ENCODE results near the gene GINS1.

GINS1 gene

GRCh38 chr20:25407311-25408169, at the start of gene GINS1:
Gene GINS1 (plus strand): TSS chr20:25407673. CDS start chr20:25407821, 148 bp downstream.
- DNase-seq (ENCODE audit: low read depth in 1 of 2, low spot score in 1 of 2): peak; percentile 42 to 59

DNA sequence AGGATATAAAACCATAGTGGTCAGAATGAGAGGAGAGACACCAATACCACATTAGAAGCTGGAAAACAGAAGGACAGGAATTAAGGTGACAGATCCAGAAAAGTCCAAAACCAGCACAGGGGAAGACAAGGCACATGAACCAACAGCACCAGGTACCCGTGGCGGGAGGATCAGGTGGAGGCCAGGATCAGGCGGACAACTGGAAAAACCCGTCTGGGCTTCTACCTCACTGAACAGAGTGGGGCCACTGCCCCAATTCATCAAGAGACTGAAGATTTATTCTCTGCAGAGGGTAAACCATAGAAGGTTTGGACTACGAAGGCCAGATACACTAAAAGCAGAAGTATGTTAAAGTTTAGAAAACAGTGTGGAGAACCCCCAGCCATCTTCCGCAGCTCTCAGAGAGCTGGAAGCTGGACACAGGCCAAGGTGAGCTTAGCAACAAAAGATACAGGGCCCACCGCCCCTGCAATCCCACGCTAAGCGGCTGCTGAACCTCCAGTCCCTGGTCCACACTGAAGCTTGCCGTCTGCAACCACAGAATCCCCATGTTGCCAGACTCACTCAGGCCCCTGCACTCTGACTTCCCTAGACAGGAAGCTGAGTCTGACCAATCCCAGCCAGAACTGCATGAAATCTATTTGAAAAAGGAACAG, 46.7 kb upstream of the GINS1 start:
- DNase-seq (ENCODE audit: low read depth in 1 of 2, low spot score in 1 of 2): no peak

DNA sequence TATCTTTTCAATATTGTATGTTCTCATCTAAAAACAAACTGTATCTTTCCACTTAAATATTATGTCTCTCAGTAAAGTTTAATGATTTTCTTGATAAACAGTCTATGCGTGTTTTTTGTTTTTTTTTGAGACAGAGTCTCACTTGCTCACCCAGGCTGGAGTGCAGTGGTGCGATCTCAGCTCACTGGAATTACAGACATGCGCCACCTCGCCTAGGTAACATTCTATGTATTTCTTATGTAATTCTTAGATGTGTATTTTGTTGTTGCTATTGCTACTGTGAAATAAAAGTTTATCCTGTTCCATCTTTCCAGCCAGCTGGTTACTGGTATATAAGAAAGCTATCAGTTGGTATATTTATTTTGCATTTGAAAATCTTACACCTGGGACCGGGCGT, 46.2 kb upstream of the GINS1 start:
- no peak for DNase-seq (ENCODE audit: low read depth in 1 of 2, low spot score in 1 of 2)

GRCh38 chr20:25364180-25364788, 43.2 kb upstream of the GINS1 start:
- DNase-seq (ENCODE audit: low read depth in 1 of 2, low spot score in 1 of 2): no peak

DNA sequence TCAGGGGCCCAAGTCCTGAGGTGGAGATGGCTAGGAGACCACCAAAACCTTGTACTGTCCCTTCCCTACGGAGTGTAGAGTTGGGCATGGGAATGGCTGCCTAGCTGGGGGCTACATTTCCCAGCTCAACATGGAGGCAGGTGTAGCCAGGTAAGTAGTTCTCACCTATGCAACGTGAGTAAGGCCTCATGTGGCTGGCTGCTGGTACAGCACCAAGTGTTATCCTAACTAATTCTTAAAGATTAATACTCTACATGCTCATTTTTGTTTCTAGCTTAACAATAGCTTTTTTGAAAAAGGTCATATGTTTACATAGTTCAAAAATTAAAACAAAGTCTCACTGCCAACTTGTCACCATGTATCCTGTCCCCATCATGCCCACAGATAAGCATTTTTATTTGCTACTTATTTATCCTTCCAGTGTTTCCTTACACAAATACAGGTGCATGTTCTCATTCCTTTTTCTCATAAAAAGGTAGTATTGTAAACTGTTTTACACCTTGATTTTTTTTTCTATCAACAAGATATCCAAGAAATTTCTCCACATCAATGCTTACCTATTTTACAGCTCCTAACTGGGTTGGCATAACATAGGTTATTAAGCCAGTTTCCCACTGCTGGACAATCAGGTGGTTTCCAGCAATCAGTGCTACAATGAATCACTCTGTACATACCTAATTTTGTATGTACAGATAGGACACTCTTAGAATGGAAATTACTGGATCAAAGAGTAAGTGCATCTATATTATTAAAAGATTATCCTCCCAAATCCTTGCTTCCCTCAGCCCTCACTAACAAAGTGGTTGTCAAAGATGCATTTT, 42.4 kb upstream of the GINS1 start:
- no peak for DNase-seq (ENCODE audit: low read depth in 1 of 2, low spot score in 1 of 2)

DNA sequence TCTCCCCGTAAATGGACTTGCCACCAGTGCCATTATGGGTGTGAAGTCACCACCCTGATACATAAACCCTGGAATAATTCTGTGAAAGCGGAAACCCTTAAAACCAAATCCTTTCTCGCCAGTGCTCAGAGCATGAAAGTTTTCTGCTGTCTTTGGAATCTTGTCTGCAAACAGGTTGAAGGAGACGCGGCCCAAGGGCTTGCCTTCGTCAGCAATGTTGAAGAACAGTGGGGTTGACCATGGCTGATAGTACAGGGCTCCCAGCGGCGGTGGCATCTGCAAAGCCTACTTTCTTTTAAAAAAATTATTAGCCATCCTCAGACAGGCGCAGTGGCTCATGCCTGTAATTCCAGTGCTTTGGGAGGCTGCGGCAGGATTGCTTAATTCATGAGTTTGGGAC, 38.9 kb upstream of the GINS1 start:
- no peak for DNase-seq (ENCODE audit: low read depth in 1 of 2, low spot score in 1 of 2)

DNA sequence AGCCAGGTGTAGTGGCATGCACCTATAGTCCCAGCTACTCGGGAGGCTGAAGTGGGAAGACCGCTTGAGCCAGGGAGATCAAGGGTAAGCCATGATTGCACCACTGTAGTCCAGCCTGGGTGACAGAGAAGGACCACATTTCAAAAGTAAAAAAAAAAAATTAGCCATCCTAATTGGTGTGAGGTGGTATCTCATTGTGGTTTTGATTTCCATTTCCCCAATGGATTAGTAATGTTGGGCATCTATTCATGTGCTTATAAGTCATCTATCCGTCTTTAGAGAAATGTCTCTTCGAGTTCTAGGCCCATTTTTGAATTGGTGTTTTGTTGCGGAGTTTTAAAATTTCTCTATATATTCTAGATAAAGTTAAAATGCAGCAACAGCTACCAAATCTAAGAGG, 38.5 kb upstream of the GINS1 start:
- DNase-seq (ENCODE audit: low read depth in 1 of 2, low spot score in 1 of 2): no peak

DNA sequence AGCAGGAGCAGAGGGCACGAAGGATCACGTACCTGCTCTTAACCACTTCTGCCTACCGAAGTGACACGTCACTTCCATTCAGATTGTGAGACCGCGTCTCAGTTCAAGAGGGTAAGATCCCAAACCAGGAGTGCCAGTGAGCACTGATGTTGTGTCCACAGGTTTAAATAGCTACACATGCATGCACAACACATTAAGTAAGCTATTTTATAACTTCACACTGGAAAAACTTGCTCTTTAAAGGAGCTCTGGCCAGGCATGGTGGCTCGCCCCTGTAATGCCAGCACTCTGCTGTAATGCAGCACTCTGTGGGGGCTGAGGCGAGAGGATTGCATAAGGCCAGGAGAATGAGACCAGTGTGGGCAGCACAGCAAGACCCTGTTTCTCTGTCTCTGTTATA, 37.9 kb upstream of the GINS1 start:
- no peak for DNase-seq (ENCODE audit: low read depth in 1 of 2, low spot score in 1 of 2)

- no peak for DNase-seq (ENCODE audit: low read depth in 1 of 2, low spot score in 1 of 2)
These were observed 37.5 kb upstream of the GINS1 start for GRCh38 chr20:25369971-25370370.

DNA sequence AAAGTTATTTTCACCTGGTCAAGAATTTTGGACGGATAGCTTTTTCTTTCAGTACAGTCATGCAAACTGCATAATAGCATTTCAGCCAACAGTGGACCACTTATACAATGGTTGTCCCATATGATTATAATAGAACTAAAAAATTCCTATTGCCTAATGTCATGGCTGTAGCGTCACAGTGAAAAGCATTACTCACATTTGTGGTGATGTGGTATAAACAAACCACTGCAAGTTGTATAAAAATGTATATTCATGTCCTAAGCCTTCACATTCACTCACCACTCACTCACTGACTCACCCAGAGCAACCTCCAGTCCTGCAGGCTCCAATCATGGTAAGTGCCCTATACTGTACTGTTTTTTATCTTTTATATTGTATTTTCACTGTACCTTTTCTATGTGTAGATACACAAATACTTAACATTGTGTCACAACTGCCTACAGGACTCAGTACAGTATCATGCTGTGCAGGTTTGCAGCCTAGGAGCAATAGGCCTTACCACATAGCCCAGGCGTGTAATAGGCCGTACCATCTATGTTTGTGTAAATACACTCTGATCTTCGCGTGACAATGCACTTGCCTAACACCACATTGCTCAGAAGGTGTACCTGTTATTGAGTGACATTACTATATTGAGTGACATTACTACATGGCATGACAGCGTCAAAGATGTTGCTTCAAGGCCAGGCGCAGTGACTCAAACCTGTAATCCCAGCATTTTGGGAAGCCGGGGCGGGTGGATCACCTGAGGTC, 34.7 kb upstream of the GINS1 start:
- DNase-seq (ENCODE audit: low read depth in 1 of 2, low spot score in 1 of 2): no peak

DNA sequence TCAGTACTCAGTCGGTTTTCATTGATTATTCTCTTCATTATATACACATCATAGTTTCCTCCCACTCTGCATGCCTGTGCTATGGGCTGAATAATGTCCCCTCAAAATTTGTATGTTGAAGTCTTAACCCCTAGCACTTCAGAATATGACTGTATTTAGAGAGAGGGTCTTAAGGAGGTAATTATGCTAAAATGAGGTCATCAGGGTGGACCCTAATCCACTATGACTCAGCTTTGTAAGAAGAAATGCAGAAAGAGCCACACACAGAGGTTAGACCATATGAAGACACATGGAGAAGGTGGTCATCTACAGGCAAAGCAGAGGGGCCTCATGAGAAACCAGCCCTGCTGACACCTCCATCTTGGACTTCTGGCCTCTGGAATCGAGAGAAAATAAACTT, 32.6 kb upstream of the GINS1 start:
- DNase-seq (ENCODE audit: low read depth in 1 of 2, low spot score in 1 of 2): no peak

GRCh38 chr20:25376236-25376635, 31.2 kb upstream of the GINS1 start:
- no peak for DNase-seq (ENCODE audit: low read depth in 1 of 2, low spot score in 1 of 2)

DNA sequence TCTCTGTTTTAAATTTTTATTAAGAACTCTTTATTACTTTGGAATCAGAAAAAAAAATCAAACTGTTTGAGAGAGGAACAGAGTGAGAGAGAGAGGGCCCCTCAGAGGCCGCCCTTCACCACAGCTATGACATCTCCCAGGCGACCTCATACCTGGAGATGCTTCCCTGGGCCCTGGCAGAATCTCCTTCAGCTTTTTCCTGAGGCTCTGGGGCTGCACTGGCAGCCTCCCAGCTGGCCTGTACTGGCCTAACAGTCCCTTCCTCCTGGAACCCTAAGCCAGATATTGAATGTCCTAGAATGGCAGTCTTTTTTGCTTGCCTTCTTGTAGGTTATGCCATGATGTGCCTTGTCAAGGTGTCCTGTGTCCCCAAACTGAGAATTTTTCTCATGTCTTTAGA, 30.6 kb upstream of the GINS1 start:
- DNase-seq (ENCODE audit: low read depth in 1 of 2, low spot score in 1 of 2): no peak

DNA sequence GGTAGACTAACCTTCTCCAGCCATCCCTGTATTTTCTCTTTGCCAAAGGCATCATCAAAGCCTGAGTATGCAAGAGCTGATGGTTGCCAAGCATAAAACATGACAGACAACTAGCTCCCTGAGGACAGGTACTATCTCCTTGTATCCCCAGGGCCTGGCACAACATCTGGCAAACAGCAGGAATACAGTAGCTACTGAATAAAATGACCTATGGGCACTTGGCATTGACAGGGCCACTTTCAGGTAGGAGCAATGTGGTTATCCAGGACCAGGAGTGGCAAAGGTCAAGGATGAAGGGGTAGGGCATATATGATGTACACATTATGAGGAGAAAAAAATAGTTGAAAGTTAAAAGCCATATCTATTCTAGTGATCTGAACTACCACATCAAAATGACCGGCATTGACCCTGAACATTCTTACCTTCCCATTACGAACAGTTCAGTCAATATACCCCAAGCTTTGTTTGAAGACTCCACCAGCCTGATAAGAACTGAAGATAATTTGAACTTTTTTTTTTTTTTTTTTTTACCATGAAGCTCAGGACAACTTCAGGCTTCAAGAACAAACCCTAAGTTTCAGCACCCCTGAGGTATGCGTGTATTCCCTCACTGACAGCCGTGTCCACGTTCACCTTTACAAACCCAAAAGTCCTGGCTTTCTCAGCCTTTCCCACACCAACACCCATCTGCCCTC, 29.1 kb upstream of the GINS1 start:
- no peak for DNase-seq (ENCODE audit: low read depth in 1 of 2, low spot score in 1 of 2)

DNA sequence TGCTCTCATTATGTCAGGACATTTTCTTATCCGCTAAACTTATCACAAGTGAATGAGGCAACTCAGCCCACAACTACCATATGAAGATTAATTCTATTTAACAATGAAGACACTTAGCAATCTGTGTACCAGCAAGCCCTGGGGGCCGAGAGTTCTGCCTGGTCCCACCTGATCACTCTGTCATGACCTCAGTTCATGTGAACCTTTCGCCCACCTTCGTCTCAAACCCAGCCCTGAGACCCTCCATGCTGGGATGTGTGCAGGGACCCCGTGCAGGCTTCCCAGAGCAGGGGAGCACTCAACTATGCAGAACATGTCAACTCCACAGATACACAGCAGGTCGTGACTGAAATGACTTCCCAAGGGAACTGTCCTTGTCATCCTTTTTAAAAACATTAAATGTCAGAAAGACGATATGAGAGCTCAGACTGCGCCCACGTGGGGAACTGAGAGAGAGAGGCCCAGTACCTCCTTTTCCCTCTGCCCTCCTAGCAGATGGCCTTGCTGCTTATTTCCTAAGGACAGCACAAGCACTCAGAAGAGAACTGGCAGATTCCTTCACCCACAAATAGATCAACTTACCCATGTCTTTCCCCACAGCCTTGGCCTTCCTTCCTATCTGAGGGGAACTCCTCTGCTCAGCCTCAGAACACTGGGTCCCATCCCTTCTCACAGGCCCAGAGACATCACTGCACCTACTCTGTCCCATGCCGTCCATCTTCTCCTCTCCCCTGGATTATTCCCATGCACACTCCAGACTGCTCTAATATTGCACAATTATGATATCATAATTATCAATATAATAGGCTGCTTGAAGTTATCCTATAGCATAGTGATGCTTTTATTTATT, 28.4 kb upstream of the GINS1 start:
- no peak for DNase-seq (ENCODE audit: low read depth in 1 of 2, low spot score in 1 of 2)

GRCh38 chr20:25380945-25381614, 26.4 kb upstream of the GINS1 start:
- DNase-seq (ENCODE audit: low read depth in 1 of 2, low spot score in 1 of 2): no peak

DNA sequence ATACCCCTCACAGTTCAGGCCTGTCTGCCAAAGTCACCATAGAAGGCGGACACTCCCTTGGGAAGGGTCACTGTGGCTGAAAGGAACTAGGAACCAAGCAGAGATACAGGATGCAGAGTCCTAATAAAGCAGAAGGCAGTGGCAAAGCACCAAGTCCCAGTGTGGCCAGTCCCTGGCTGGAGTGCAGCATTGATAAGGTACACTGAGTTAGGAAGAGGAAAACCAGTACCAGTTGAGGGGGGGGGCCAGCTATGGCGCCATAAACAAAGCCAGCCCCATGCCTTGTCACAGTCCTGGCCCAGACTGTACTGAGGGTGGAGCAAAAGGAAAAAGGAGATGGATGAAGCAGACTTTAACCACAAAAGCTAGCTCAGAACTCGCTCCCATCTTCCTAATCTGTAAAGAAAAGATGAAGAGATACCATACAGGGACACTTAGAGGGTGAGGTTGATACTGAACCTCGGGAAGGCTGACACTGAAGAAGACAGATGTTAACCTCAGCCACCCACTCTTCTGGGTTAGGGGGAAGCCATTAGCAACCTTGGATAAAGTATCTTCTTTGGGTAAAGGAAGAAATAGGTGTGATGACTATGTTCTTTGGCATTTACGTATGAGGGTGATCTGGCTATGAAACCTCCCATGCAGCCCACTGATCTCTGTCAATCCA, 24.6 kb upstream of the GINS1 start:
- DNase-seq (ENCODE audit: low read depth in 1 of 2, low spot score in 1 of 2): no peak

DNA sequence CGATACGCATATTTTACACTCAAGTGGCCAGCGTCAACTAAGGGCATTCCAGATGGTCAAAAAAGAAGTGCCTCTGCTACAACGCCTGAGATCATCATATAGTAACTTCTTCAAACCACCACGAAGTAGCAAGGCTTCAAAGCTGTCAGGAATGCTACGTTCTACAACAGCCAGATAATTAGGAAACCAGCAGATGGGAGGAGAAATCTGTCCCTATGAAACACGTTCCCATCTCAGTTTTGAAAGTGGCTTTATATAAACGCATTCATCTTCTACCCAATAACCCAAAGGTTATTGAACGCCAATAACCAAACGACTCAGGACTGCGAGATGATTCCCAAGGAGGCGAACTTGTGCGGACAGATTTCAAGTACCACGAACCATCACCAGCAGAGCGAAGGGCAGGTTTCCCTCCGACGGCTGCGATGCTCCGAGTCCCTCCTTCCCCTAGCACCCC, 18.0 kb upstream of the GINS1 start:
- DNase-seq (ENCODE audit: low read depth in 1 of 2, low spot score in 1 of 2): no peak
